GM21528 (cell line): Measurements from ENCODE around the gene FUT9.

Experiments used
- ATAC-seq: cut with Tn5 transposase; IDR thresholded peaks from one replicate; pipeline ENCODE4 v1.9.1; 2021; ENCODE audit warnings: mild to moderate bottlenecking, moderate library complexity; ENCODE audit not compliant: unreplicated experiment, low FRiP score

Gene FUT9

GRCh38 chr6:96164802-96165201, 149.0 kb downstream of the FUT9 start:
- ATAC-seq = no peak

DNA sequence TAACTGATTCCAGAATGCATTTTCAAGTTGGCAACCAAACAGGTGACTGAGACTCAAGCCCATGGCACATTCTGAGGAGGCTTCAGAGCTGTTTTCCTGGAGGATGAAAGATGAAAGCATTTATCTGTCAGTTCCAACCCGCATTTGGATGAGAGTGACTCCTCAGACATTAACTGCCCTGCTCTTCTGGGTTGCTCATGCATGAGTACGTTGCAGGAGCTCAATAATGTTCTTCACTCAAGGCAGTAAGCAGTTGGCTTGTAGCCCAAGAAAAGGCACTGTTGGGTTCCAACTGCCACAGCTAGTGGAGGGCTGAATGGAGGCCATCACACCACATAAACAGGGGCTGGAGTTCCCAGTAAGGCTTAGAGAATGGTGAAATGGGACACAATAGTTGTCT, 155.3 kb downstream of the FUT9 start:
- ATAC-seq = no peak

DNA sequence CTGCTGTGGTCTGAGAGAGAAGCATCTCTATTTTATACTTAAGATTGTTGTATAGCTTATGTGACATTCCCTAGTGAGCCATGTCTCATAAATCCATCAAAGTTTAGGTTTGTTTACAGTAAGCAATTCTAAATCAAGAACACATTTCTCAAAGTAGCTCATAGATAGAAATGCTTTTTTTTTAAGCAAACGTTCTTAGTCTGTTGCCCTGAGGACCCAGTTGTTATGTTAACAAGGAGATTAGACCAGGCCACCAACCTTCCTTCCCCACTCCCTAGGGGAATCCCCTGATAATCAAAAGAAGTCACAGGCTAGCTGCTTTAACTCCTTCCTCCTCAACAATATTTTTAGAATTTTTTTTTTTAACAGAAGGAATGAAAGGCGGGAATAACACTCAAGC, 169.0 kb downstream of the FUT9 start:
- no peak for ATAC-seq

DNA sequence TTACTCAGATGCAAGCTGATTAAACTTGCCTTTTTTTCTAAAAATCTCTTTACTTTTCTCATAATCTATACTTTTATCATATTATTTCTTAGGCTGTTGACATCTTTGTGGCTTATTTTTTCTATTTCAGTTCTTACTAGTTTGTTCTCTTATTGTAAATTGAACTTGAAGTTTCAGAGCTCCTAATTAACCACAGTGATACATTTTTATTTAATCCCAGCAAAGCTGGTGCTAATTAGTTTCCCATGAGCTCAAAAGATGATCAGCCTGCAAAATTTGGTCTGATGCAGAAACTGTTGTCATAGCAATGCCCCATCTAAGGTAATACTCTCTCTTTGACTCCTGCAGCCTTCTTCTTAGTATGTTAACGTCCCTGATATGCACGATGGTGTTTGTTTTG, 170.3 kb downstream of the FUT9 start:
- ATAC-seq = no peak

DNA sequence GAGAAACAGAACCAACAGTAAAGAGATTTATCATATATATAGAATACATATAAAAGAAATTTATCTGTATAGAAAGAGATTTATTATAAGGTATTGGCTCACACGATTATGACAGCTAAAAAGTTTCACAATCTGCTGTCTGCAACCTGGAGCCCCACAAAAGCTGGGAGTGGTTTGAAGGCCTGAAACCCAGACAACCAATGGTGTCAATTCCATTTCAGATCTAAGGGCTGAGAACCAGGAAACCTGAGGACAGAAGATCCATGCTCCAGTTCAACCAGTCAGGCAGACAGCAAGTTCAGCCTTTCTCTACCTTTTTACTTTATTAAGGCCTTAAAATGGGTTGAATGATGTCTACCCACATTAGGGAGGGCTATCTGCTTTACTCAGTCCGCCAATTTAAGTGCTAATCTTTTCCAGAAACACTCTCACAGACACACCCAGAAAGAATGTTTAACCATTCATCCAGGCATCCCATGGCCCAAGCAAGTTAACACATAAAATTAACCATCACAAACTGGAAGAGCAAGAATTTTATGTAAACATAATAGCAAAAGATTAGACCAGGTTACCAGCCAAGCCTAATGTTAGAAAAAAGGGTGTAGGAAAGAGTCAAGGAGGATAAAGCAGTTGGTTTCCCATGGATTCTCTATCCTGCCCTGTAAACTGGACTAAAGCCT, 170.9 kb downstream of the FUT9 start:
- ATAC-seq = no peak

DNA sequence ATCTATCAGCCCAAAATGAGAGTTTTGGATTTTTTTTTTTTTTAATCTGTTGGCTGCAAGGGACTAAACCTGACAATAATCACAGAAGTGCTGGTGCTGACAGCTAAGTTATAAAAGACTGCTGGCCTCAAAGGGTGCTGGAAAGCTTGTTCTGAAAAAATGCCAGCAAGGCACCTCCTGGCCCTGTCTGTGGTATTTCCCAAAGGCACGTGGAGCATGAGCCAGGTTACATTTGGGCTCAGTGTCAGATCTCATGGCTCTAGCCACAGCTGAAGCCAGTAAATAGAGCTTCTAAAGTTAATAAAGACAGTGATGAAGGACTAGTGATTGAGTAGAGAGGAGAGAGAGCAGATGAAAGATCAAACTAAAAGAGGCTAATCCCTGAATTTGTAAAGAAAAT, 178.9 kb downstream of the FUT9 start:
- ATAC-seq = no peak

GRCh38 chr6:96195272-96195671, 179.5 kb downstream of the FUT9 start:
- no peak for ATAC-seq

GRCh38 chr6:96196633-96197032, 180.9 kb downstream of the FUT9 start:
- ATAC-seq = no peak

DNA sequence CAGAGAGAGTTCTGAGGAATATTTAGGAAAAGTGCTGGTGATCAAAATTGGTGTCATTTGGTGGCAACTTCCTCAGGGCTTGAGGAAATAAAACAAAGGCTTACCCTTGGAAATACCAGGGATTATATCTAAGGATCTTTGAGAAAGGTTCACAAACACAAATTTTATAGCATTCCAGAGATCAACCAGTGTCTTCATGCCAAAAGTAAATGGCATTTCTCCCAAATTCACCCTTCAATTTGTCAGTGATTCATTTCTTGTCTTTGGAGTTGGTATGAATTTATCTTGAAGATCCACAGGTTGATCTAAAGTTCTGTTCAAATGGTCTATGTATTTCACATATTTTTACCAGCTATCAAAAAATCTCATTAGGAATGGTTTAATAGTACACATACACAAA, 181.5 kb downstream of the FUT9 start:
- no peak for ATAC-seq

GRCh38 chr6:96202571-96202970, 186.8 kb downstream of the FUT9 start:
- ATAC-seq = no peak

DNA sequence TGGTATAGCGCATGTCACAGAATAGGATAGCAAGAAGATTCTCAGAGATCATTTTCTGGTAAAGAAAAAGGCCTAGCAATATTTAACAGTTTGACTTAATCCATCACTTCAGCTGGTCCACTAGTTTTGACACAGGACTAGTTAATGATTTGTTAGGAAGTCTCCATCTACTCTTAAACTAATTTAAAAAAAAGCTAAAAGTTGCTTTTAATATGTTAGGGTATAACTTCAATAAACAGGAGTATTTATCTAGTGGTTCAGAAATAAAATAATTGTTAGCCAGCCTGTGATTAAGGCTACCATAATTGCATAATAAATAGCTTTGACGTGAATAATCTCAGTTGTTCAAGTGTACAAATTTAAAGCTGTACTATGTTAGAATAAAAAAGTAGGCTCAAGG, 195.6 kb downstream of the FUT9 start:
- ATAC-seq = no peak

DNA sequence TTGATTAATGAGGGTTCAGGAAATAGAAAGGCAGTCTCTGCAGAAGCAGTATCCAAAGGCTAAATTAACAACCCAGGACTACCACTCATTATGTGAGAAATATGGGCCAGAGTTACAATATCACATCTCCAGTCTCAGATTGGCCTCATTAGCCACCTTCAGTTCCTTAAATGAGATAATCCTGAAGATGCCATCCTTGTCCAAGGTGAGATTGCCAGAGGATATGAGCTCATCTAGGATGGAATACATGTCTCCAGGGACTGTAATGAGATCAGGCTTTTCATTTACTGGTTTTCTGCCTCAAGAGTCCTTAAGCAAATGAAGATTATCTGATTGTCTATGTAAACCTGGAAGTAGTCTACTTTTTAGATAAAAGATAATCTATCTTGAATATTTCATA, 196.3 kb downstream of the FUT9 start:
- ATAC-seq = no peak

- ATAC-seq = no peak
Measured at GRCh38 chr6:96213784-96214183, 198.0 kb downstream of the FUT9 start.

- ATAC-seq = no peak
Measured at GRCh38 chr6:96223695-96224094, 207.9 kb downstream of the FUT9 start.

GRCh38 chr6:96227135-96227534, 211.4 kb downstream of the FUT9 start:
- no peak for ATAC-seq

- no peak for ATAC-seq
Measured at GRCh38 chr6:96234444-96234843, 218.7 kb downstream of the FUT9 start.

DNA sequence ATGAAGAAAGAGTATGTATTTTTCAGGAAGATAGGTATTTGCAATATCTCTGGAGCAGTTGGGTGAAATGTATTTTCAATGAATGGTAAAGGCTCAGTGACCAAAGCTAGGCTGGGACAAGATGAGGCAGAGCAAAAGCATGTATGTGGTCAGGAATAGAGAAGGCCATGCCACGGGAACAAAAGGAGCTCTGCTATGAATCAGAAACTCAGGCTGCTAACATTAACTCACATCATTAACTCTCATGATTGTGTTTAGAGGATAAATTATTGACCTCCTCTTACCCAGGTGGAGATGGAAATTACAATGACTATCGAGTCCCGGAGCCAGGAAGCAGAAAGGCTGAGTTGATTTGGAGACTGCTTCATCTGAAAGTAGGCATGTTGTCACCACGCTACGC, 220.2 kb downstream of the FUT9 start:
- ATAC-seq = no peak

DNA sequence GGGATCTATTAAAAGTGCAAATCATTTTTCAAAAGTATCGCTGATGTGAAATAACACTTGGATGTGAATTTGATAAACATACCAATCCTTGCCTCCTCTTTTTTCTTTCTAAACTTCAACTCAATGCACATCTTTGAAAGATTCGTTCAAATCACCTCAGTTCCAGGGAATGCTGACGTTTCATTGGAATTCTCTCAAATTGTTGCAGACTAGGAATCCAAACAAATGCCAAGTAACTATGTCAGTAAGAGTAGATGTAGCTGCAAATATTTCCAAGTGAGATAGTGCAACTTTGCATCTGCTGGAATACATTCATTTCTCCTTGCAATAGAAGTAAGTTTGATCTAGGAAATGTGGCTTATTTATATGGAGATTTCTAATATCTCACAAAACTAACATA, 220.7 kb downstream of the FUT9 start:
- ATAC-seq = no peak

DNA sequence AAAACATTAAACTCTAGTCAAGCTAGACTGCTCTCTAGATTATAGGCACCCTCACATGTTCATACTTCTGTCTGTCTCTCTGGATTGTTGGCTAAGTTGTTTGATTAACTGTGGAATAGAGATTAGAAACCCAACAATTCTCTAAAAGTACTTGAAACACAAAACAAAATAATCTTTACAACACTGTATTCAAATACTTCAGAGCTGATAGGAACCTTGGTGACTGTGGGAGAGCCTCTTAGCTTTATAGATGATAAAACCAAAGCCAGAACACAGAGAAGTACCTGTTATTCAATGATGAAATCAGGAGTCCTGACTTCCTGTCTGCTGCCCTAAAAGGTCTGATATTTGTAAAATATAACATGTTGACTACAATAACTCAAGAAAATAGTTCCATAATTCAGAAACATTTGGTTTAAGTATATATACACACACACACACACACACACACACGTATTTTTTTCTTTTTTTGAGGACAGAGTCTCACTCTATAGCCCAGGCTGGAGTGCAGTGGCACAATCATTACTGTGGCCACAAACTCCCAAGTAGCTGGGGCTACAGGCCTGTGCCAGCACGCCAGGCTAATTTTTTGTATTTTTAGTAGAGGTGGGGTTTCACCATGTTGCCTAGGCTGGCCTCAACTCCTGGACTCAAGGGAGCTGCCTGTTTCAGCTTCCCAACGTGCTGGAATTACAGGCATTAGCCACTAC, 222.0 kb downstream of the FUT9 start:
- ATAC-seq = no peak

GRCh38 chr6:96246563-96246962, 230.8 kb downstream of the FUT9 start:
- no peak for ATAC-seq

- no peak for ATAC-seq
Measured at GRCh38 chr6:96249755-96250154, 234.0 kb downstream of the FUT9 start.

GRCh38 chr6:96257751-96258150, 242.0 kb downstream of the FUT9 start:
- ATAC-seq = no peak
